Kidney epithelial cell (primary cell): ENCODE measurements around the gene GBP6. TPM values are rescaled to one million over a fixed set of nuclear protein-coding genes. Genes with fewer than 3 reads are reported as not detected.
"Not testable (repeated sequence)": the region's sequence is repeated elsewhere in the genome, so short reads cannot be mapped to it uniquely, and the experiment has no call there.

Experiments used
- DNase-seq: peaks from one replicate; pipeline ENCODE4 v3.0.0-alpha.2; 2010; ENCODE audit warnings: low read depth
- H3K27me3 ChIP-seq: 2 replicates; pipeline ENCODE4 v1.6.0; 2011; ENCODE audit warnings: low read length; ENCODE audit not compliant: control insufficient read depth, insufficient read depth
- H3K36me3 ChIP-seq: 2 replicates; pipeline ENCODE4 v1.5.1; 2011; ENCODE audit warnings: low read length; ENCODE audit not compliant: control insufficient read depth, insufficient read depth
- H3K4me3 ChIP-seq: 2 replicates; pipeline ENCODE4 v1.5.1; 2011; ENCODE audit warnings: low read depth, mild to moderate bottlenecking, control low read depth, low read length
- CTCF ChIP-seq: IDR thresholded peaks from 2 replicates; pipeline ENCODE4 v1.5.1; 2011; ENCODE audit warnings: mild to moderate bottlenecking, moderate library complexity, low read length, control low read depth, inconsistent platforms; ENCODE audit not compliant: insufficient read depth, poor library complexity, severe bottlenecking
- total RNA-seq: library from RNA; depleted of rRNA; stranded (reverse); fragments of >200 nt; gene quantifications from 2 replicates; pipeline ENCODE4 v1.2.3, GENCODE V29; 2015

GBP6 gene
- total RNA-seq, 1 donor from 2014 or later, result 0.21 TPM

GRCh38 chr1:89337903-89338302 lies 26.0 kb upstream of the GBP6 start:
- DNase-seq, result no peak
- Histone ChIP-seq H3K27me3 (no peaks in the 10 kb centered on the region), H3K4me3 (no peak overlapping the region), H3K36me3 (no peaks in the 10 kb centered on the region)
- no peak for TF ChIP-seq CTCF

- H3K27me3 ChIP-seq, result no peaks in the 10 kb centered on the region
- no peak overlapping the region for H3K4me3 ChIP-seq
- no peak for DNase-seq
- no peaks in the 10 kb centered on the region for H3K36me3 ChIP-seq
- TF ChIP-seq CTCF, result no peak
Measured at GRCh38 chr1:89339039-89339438, 24.8 kb upstream of the GBP6 start.

- not testable (repeated sequence) for H3K27me3 ChIP-seq, H3K4me3 ChIP-seq, DNase-seq, H3K36me3 ChIP-seq
Measured at GRCh38 chr1:89345479-89345878, 18.4 kb upstream of the GBP6 start.

- Histone ChIP-seq H3K27me3 (no peaks in the 10 kb centered on the region), H3K4me3 (no peak overlapping the region), H3K36me3 (no peaks in the 10 kb centered on the region)
- DNase-seq, result no peak
- no peak for TF ChIP-seq CTCF
Measured at GRCh38 chr1:89347296-89347695, 16.6 kb upstream of the GBP6 start.

GRCh38 chr1:89350298-89350697 lies 13.6 kb upstream of the GBP6 start:
- Histone ChIP-seq H3K27me3 (no peaks in the 10 kb centered on the region), H3K36me3 (no peaks in the 10 kb centered on the region), H3K4me3 (no peak overlapping the region)
- no peak for TF ChIP-seq CTCF
- no peak for DNase-seq

- Histone ChIP-seq H3K27me3 (no peaks in the 10 kb centered on the region), H3K4me3 (no peak overlapping the region), H3K36me3 (no peaks in the 10 kb centered on the region)
- no peak for DNase-seq
- no peak for TF ChIP-seq CTCF
Measured at GRCh38 chr1:89351597-89352311, 12.1 kb upstream of the GBP6 start.
